Ovary (tissue), 9 donors: ENCODE results near the gene GOLGA6L10. TPM values are rescaled to one million over a fixed set of nuclear protein-coding genes. Genes with fewer than 3 reads are reported as not detected.
A peak's percentile ranks its signal among the peaks of the same experiment; 100 is the strongest.
"Not testable (repeated sequence)": the region's sequence is repeated elsewhere in the genome, so short reads cannot be mapped to it uniquely, and the experiment has no call there.

Source experiments
- DNase-seq, 5 donors: peaks; one replicate each; pipeline ENCODE4 v3.0.0-alpha.2; 2019 to 2020
- H3K27ac ChIP-seq, 2 donors: fragments of 200-600 bp; one replicate each; pipeline versions ENCODE4 v1.5.1 to v1.8.0; 2019 to 2022
- H3K27me3 ChIP-seq: fragments of 200-600 bp; one replicate; pipeline ENCODE4 v1.8.0; 2022
- H3K36me3 ChIP-seq: fragments of 200-600 bp; sonication (generic); one replicate; pipeline ENCODE4 v1.5.1; 2019
- H3K4me1 ChIP-seq: one replicate; pipeline ENCODE4 v1.8.1; 2013; ENCODE audit warnings: mild to moderate bottlenecking, moderate library complexity; ENCODE audit not compliant: insufficient read depth
- H3K4me3 ChIP-seq: fragments of 200-600 bp; sonication (generic); one replicate; pipeline ENCODE4 v1.5.1; 2017
- H3K9me3 ChIP-seq, 2 donors: fragments of 200-600 bp in 1 of 2; sonication (generic) in 1 of 2; one replicate each; pipeline versions ENCODE4 v1.5.1 to v1.8.1; 2013 to 2019; ENCODE audit warnings: mild to moderate bottlenecking in 1 of 2, moderate library complexity in 1 of 2
- WGBS, 3 donors: extraction: QIAGEN DNeasy Blood & Tissue Kit in 1 of 3; methylation state at CpG; one replicate each; pipeline versions ENCODE4 v1.1.5 to v1.1.7; 2013 to 2017; 5-methylcytosine and 5-hydroxymethylcytosine counted together
- intact Hi-C, 4 donors: fragments of 100-400 bp; cut with DNase I; formaldehyde crosslinking; loops; one replicate each; pipeline versions ENCODE4 v1.11.0 to v1.15.1; 2022 to 2023
- polyA plus RNA-seq, 2 donors: library from polyadenylated mRNA; stranded (reverse); fragments of 200-250 nt in 1 of 2; fragments of 350-450 nt in 1 of 2; fragmentation: Illumina TruSeq in 1 of 2; extraction: RNeasy Lipid Tissue Mini Kit (QIAGEN cat#74804) in 1 of 2; gene quantifications; one replicate each; pipeline ENCODE4 v1.2.3, GENCODE V29; 2013 to 2014
- total RNA-seq, 7 donors: library from RNA; depleted of rRNA in 2 of 7; stranded (reverse); fragments of >200 nt in 2 of 7; fragmentation: NEBNext Ultra II Directional in 3 of 7; extraction: Animal tissue kit (Norgen Biotek cat#: 25700) in 3 of 7; gene quantifications; one replicate each; pipeline versions ENCODE4 v1.1.0 to v1.2.4, GENCODE V29; 2016 to 2023
- donor health status: DM: no; HTN: no; CAD: no; lungs with moderate emphysema.
- donor health status: DM: no; HTN: no; CAD: no.
- donor health status: Bipolar disorder and iron deficiency.
- donor health status: DM: yes; HTN: yes; CAD: no.
- donor health status: DM: no; HTN: no; CAD: no.
- donor health status: DM: yes; HTN: yes; CAD: no.

The GOLGA6L10 gene
- total and polyA plus RNA-seq, 9 donors: 0.43 to 3.3 (median 1.5) TPM

DNA sequence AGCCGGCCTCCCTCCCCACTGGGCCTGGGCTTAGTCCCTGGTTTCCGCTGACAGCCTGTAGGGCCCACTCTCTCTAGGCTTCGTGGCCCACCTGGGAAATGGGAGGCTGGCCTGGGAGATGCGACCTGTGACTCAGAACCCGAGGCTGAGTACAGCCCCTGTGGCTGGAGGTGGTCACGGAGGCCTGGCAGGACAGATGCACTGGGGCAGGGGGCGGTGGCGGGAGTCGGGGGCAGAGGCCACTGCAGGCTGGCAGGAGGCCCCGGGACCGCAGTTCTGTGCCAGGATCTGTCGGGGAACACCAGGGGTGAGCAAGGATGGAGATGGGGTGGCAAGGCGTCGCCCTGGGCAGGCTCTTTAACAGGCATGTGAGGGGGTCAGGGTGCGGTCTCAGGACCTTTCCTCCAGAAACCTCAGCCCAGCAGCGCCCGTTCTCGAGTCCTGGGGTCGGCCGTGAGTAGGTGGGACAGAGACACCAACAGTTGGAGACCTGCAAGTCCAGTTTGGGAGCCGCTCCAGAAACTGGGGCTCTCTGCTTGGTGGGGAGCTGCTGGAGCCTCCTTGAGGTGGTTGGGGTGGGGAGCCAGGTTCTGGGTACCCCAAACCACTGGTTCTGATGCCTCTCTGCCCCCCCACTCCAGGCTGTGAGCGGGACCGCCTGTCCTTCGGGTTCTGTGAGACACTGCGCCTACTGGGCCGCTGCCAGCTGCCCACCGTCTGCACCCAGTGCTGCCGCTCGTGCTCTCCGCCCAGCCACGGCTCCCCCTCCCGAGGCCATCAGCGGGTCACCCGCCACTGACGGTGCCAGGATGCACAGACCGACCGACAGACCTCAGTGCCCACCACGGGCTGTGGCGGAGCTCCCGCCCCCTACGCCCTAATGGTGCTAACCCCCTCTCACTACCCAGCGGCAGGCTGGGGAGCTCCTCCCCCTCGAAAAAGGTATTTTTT lies 15.4 kb downstream of the GOLGA6L10 start:
- H3K36me3 ChIP-seq, intact Hi-C loops, H3K4me1 ChIP-seq, H3K4me3 ChIP-seq, H3K27me3 ChIP-seq, H3K9me3 ChIP-seq, H3K27ac ChIP-seq: not testable (repeated sequence)
- 59 to 85% (median 70%) methylated on average over 9 to 39 of the region's 43 CpGs for WGBS, 3 donors
- peak in 1 of 5 donors; percentile 27 for DNase-seq

DNA sequence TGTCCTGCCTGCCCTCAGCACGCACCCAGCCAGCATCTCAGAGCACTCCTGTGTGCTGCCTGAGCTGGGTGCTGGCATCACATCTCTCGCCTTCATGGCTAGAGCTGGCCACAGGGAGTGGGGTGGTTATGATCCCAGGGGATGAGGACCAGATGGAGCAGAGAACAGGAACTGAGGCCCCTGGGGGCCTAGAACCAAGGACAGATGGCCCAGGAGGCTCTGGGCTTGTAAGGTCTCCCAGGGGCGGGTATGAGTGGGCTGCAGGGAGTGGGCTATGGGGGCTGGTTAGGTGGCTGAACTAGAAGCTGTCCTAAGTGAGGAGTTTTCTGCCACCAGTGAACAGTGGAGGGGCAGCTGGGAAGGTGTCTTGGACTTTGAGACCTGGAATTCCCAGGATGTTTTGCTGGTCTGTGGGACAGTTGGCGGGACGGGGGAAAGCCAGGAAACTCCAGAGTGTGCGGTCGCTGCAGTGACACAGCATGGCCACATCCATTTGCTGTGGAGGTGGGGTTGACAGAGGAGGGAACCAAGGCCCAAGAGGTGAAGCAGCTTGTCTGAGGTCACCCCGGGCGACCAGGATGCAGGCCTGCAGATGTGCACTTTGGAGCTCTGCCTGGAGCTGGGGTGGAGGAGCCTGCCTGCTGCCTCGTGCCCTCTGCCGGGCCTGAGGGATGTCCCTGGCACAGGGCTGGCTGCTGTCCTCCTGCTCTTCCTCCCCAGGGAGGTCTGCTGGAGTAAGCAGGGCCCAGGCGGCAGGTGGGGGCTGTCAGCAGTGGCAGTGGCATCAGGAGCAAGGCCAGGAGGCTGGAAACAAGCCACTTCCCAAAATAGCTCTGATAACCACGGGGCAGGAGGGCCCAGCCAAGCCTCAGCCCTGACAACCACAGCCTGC lies 16.3 kb downstream of the GOLGA6L10 start:
- peak in 4 of 5 donors; percentile 64 to 76 (median 68) for DNase-seq

DNA sequence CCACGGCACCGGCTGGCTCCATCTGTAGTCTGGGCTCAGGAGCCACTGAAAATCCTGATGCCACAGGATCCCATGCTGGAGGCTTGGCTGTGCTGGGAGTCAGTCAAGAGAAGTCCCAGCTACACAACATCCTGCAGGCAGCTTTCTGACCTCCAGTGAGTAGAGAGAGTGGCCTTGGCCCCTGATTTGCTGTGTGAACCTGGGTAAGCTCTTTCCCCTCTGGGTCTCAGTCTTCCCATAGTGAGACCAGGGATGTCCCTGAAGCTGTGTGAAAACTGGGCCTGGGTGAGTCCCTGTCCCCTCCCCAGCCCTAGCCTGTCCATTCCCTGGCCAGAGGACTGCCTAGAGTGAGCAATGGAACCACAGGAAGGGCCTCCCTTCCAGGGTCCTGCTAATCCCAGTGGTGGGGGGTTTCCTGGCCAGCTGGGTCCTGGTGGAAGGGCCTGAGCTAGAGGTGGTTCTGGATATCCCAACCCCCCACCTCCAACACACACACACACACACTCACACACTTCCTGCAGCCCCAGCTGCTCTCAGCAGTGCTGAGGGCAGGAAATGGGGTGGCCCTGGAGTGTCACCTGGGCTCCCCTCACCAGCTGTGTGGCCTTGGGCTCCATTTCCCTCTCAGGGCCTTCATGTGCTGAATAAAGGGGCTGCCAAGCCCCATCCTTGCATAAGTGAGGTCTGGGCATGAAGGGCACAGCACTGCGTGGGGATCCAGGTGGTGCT lies 17.5 kb downstream of the GOLGA6L10 start:
- H3K4me1 ChIP-seq, H3K36me3 ChIP-seq, H3K27me3 ChIP-seq, H3K4me3 ChIP-seq, DNase-seq, intact Hi-C loops, H3K9me3 ChIP-seq, H3K27ac ChIP-seq: not testable (repeated sequence)
- WGBS, 3 donors: 80 to 94% (median 93%) methylated on average over 3 of the region's 3 CpGs

More for the DNA sequence above, 16.3 kb downstream of the GOLGA6L10 start:
- intact Hi-C loops, H3K4me3 ChIP-seq, H3K27me3 ChIP-seq, H3K9me3 ChIP-seq, H3K36me3 ChIP-seq, H3K4me1 ChIP-seq, H3K27ac ChIP-seq: not testable (repeated sequence)
- 7 to 38% (median 22%) methylated on average over 3 to 12 of the region's 13 CpGs for WGBS, 3 donors

DNA sequence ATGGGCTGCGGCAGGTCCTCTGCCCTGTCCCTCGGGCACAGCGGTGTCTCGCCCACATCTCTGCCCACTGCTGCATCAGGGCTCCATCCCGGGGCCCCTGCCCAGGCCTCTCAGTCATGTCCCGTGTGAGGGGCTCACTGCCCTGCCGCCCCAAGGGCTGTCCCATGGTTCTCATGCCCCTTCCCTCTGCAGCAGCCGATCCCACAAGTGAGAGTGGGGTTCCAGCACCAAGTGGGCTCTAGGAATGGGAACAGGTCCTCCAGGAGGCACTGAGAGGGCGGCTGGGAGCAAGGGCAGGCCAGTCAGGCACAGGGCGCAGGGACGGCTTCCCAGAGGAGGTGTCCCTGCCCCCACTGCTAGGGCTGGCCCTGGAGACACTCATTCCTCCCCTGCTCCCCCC lies 18.4 kb downstream of the GOLGA6L10 start:
- H3K36me3 ChIP-seq, H3K4me1 ChIP-seq, H3K27me3 ChIP-seq, H3K27ac ChIP-seq, intact Hi-C loops, DNase-seq, H3K9me3 ChIP-seq, H3K4me3 ChIP-seq: not testable (repeated sequence)
- whole genome bisulfite sequencing, 3 donors: 94 to 100% (median 100%) methylated on average over 1 to 10 of the region's 11 CpGs

DNA sequence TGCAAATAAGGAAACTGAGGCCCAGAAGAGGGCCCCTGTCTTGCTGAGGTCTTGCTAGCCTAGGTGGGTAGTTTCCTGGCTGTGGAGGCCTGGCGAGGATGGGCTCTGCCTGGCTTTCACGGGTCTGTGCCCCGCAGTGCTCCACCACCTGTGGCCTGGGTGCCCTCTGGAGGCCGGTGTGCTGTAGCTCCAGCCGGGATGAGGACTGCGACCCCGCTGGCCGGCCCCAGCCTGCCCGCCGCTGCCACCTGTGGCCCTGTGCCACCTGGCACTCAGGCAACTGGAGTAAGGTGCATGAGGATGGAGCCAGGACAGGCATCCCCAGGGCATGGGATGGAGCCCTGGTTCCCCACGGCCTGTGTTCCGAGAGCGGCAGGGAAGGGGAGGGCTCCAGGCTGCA lies 20.2 kb downstream of the GOLGA6L10 start:
- H3K4me3 ChIP-seq, H3K27ac ChIP-seq, H3K27me3 ChIP-seq, intact Hi-C loops, H3K9me3 ChIP-seq, H3K36me3 ChIP-seq, DNase-seq, H3K4me1 ChIP-seq: not testable (repeated sequence)
- 81% methylated on average over 6 of the region's 13 CpGs; no CpG with 5 or more reads in 2 of the 3 donors for WGBS, 3 donors

DNA sequence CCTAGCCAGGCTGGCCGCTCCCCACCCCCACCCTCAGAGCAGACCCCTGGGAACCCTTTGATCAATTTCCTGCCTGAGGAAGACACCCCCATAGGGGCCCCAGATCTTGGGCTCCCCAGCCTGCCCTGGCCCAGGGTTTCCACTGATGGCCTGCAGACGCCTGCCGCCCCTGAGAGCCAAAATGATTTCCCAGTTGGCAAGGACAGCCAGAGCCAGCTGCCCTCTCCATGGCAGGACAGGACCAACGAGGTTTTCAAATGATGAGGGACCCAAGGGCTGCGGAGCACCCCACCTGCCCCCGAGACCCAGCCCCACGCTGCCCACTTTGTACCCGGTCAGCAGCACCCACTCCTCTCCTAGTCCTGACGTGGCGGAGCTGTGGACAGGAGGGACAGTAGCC lies 21.9 kb downstream of the GOLGA6L10 start:
- intact Hi-C loops, H3K36me3 ChIP-seq, H3K4me1 ChIP-seq, H3K27me3 ChIP-seq, H3K27ac ChIP-seq, DNase-seq, H3K4me3 ChIP-seq, H3K9me3 ChIP-seq: not testable (repeated sequence)
- 90 to 100% (median 92%) methylated on average over 6 to 8 of the region's 10 CpGs for WGBS, 3 donors

DNA sequence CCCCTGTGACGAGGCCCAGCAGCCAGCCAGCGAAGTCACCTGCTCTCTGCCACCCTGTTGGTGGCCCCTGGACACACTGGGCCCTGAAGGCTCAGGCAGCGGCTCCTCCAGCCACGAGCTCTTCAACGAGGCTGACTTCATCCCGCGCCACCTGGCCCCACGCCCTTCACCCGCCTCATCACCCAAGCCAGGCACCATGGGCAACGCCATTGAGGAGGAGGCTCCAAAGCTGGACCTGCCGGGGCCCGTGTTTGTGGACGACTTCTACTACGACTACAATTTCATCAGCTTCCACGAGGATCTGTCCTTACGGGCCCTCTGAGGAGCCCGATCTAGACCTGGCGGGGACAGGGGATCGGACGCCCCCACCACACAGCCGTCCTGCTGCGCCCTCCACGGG lies 22.4 kb downstream of the GOLGA6L10 start:
- H3K4me3 ChIP-seq, H3K4me1 ChIP-seq, H3K36me3 ChIP-seq, intact Hi-C loops, DNase-seq, H3K27me3 ChIP-seq, H3K27ac ChIP-seq, H3K9me3 ChIP-seq: not testable (repeated sequence)
- 81 to 100% (median 90%) methylated on average over 1 to 22 of the region's 23 CpGs for WGBS, 3 donors

DNA sequence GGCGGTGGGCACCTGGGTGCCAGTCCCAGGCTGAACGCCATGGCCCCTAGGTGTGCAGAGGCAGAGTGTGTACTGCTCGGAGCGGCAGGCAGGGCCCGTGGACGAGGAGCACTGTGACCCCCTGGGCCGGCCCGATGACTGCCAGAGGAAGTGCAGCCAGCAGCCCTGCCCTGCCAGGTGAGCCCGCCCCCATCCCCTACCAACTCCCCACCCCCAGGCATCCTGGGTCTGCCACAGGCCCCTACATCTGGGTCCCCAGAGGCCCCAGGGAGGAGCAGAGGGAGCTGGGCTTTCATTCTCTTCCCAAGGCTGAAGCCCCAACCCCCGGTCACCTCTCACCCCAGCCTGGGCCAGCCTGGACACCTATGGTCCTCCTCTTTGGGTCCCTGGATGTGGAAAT lies 23.6 kb downstream of the GOLGA6L10 start:
- H3K27ac ChIP-seq, H3K27me3 ChIP-seq, intact Hi-C loops, H3K36me3 ChIP-seq, DNase-seq, H3K4me3 ChIP-seq, H3K4me1 ChIP-seq, H3K9me3 ChIP-seq: not testable (repeated sequence)
- 89 to 93% methylated on average over 3 to 10 of the region's 10 CpGs; no CpG with 5 or more reads in 1 of the 3 donors for WGBS, 3 donors

DNA sequence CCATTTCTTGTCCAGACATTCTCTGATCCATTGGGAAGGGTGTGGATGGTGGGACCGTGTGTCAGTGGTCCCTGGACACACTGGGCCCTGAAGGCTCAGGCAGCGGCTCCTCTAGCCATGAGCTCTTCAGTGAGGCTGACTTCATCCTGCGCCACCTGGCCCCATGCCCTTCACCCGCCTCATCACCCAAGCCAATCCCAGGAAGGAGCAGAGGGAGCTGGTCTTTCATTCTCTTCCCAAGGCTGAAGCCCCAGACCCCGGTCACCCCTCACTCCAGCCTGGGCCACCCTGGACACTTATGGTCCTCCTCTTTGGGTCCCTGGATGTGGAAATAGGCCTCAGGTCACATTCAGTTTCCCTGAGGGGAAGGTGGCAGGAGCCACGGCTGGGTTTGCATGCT lies 24.4 kb downstream of the GOLGA6L10 start:
- intact Hi-C loops, H3K4me1 ChIP-seq, H3K27me3 ChIP-seq, H3K36me3 ChIP-seq, DNase-seq, H3K9me3 ChIP-seq, H3K4me3 ChIP-seq, H3K27ac ChIP-seq: not testable (repeated sequence)
- WGBS, 3 donors: 73 to 90% (median 84%) methylated on average over 5 to 6 of the region's 6 CpGs

DNA sequence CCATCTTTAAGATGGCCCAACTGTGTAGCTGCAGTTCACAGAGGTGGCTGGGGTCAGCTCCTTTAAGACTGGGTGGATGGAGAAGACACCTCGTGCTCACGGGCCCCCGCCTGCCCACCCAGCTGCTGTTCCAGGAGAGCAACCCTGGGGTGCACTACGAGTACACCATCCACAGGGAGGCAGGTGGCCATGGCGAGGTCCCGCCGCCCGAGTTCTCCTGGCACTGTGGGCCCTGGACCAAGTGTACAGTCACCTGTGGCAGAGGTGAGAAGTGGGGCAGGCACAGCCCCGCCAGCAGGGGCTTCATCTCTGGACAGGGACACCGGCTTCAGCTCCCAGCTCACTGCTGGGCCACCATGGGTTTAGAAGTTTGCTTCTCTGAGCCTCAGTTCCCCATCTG lies 26.8 kb downstream of the GOLGA6L10 start:
- H3K36me3 ChIP-seq, H3K4me3 ChIP-seq, H3K27me3 ChIP-seq, H3K4me1 ChIP-seq, H3K9me3 ChIP-seq, H3K27ac ChIP-seq, intact Hi-C loops, DNase-seq: not testable (repeated sequence)
- WGBS, 3 donors: 82% methylated on average over 5 of the region's 10 CpGs; no CpG with 5 or more reads in 2 of the 3 donors

DNA sequence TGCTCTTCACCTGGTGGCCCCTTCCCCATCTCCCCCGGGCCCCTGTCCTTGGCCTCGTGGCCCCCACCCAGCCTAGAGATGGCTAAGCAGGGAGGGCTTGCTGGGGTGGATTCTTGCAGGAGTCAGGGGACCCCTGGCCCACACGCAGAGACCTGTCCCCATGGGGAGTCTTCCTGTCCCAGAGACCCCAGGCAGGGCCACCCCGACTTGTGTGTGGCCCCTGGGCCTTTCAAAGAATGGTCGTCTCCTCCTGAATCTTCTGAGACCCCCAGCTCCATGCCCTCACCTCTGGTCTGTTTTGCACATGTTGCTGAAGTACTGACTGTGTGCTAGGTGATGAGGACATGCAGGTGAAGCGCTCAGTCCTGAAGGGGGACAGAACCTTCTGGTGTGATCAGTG lies 28.4 kb downstream of the GOLGA6L10 start:
- H3K27me3 ChIP-seq, DNase-seq, H3K4me3 ChIP-seq, H3K27ac ChIP-seq, H3K36me3 ChIP-seq, H3K9me3 ChIP-seq, H3K4me1 ChIP-seq, intact Hi-C loops: not testable (repeated sequence)
- 72 to 92% methylated on average over 3 of the region's 6 CpGs; no CpG with 5 or more reads in 1 of the 3 donors for WGBS, 3 donors
